Suprapubic skin (tissue), 4 donors: ENCODE measurements around the gene RYR1.
"Not testable (repeated sequence)": the region's sequence is repeated elsewhere in the genome, so short reads cannot be mapped to it uniquely, and the experiment has no call there.

Source experiments
- EP300 ChIP-seq: sonication (generic); formaldehyde crosslinking; IDR thresholded peaks from one replicate; pipeline ENCODE4 v1.6.1; 2017; ENCODE audit warnings: antibody characterized with exemption
- POLR2A ChIP-seq, 2 donors: fragments of 450-650 bp; IDR thresholded peaks; one replicate each; pipeline ENCODE4 v1.6.1; 2017; ENCODE audit warnings: antibody characterized with exemption in 2 of 2, mild to moderate bottlenecking in 2 of 2, moderate library complexity in 2 of 2
- POLR2AphosphoS5 ChIP-seq, 3 donors: sonication (generic); formaldehyde crosslinking; IDR thresholded peaks; one replicate each; pipeline ENCODE4 v1.6.1; 2017; ENCODE audit warnings: antibody characterized with exemption in 3 of 3
- TF ChIP-seq, protein P1 (sequence below), 2 donors: fragments of 200-600 bp in 1 of 2; fragments of 450-650 bp in 1 of 2; sonication (generic) in 1 of 2; IDR thresholded peaks; one replicate each; pipeline ENCODE4 v1.5.1; 2016 to 2019; ENCODE audit warnings: antibody characterized with exemption in 2 of 2, mild to moderate bottlenecking in 1 of 2, moderate library complexity in 1 of 2

DNA sequence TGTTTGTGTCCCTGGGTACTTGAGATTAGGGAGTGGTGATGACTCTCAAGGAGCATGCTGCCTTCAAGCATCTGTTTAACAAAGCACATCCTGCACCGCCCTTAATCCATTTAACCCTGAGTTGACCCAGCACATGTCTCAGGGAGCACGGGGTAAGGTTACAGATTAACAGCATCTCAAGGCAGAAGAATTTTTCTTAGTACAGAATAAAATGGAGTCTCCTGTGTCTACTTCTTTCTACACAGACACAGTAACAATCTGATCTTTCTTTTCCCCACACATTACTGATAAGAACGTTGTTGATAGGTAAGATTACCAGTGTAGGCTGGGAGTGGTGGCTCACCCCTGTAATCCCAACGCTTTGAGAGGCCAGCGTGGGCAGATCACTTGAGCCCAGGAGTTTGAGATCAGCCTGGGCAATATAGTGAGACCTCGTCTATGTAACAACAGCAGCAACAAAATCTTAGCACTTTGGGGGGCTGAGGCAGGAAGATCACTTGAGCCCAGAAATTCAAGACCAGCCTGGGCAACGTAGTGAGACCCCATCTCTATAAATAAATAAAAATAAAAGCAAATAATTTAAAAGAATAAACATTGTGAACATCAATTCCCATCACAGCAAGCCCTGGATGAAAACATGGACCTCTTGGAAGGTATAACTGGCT, 198.5 kb downstream of the RYR1 start:
- TF ChIP-seq EP300; POLR2A (IDR thresholded peaks at IDR 0.05); POLR2AphosphoS5 (IDR thresholded peaks at IDR 0.05): not testable (repeated sequence)
- TF ChIP-seq, protein P1, sequence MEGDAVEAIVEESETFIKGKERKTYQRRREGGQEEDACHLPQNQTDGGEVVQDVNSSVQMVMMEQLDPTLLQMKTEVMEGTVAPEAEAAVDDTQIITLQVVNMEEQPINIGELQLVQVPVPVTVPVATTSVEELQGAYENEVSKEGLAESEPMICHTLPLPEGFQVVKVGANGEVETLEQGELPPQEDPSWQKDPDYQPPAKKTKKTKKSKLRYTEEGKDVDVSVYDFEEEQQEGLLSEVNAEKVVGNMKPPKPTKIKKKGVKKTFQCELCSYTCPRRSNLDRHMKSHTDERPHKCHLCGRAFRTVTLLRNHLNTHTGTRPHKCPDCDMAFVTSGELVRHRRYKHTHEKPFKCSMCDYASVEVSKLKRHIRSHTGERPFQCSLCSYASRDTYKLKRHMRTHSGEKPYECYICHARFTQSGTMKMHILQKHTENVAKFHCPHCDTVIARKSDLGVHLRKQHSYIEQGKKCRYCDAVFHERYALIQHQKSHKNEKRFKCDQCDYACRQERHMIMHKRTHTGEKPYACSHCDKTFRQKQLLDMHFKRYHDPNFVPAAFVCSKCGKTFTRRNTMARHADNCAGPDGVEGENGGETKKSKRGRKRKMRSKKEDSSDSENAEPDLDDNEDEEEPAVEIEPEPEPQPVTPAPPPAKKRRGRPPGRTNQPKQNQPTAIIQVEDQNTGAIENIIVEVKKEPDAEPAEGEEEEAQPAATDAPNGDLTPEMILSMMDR (IDR thresholded peaks at IDR 0.05) = not testable (repeated sequence)
